GM12891 (cell line): ENCODE measurements around the gene N4BP3.

Experiments
- PAX5 ChIP-seq: IDR thresholded peaks from 2 replicates; pipeline ENCODE4 v1.6.1; 2011; ENCODE audit warnings: low read length, moderate library complexity, mild to moderate bottlenecking; ENCODE audit not compliant: insufficient read depth, severe bottlenecking
- POLR2A ChIP-seq: IDR thresholded peaks from 2 replicates; pipeline ENCODE4 v1.6.1; 2011; ENCODE audit warnings: low read depth, low read length, control low read depth
- POLR2AphosphoS5 ChIP-seq: IDR thresholded peaks from 2 replicates; pipeline ENCODE4 v1.6.1; 2011; ENCODE audit warnings: low read depth, low read length, control low read depth
- POU2F2 ChIP-seq: IDR thresholded peaks from 2 replicates; pipeline ENCODE4 v1.6.1; 2011; ENCODE audit warnings: low read depth, mild to moderate bottlenecking, control low read depth, low read length, moderate library complexity
- SPI1 ChIP-seq: IDR thresholded peaks from 2 replicates; pipeline ENCODE4 v1.6.1; 2011; ENCODE audit warnings: low read depth, low read length, control low read depth
- TAF1 ChIP-seq: IDR thresholded peaks from 2 replicates; pipeline ENCODE4 v1.6.1; 2011; ENCODE audit warnings: low read depth, low read length, control low read depth

DNA sequence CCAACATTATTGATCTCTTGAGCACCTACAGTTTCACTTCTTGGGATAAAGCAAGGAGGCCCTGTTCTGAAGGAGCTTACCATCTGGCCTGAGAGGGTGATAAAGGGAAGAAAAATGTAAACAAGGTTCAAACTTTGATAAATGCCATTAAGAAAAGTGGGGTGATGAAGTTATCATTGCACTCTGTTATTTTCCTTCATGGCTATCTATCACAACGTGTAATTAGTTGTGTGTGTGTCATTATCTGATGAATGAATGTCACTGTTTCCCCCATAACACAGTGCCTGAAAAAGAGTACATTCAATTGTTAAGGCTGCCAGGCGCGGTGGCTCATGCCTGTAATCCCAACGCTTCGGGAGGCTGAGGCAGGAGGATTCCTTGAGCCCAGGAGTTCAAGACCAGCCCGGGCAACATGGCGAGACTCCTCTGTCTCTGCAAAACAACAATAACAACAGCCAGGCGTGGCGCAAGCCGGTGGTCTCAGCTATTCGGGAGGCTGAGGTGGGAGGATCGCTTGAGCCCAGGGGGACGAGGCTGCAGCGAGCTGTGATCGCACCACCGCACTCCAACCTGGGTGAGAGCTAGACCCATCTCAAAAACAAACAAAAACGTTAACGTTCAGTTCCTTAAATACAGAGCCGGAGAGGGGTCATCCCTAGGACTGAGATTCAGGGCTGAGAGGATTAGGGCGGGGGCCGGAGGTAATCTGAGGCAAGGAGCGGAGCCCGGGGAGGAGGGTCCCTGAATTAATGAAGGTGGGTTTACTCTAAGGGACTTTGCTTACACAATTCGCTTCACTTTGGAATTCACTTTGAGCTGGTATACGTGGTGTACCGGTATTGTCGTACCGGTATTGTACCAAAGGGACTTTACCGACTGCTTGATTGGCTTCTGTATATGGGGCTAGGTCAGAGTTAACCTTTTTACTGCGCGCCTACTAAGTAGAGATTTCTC lies 39.4 kb downstream of the N4BP3 start:
- TF ChIP-seq TAF1 = no peak
- TF ChIP-seq POLR2A = no peak
- no peak for TF ChIP-seq POLR2AphosphoS5
- no peak for TF ChIP-seq SPI1
- TF ChIP-seq POU2F2 = no peak
- no peak for TF ChIP-seq PAX5
